SU-DHL-6 (cell line): ENCODE measurements around the gene UBE3B.

Experiments
- H2AFZ ChIP-seq: fragments of 200-600 bp; sonication (generic); 2 replicates; pipeline ENCODE4 v1.6.1; 2014; ENCODE audit warnings: low read depth, mild to moderate bottlenecking, moderate library complexity, mixed read lengths, antibody characterized with exemption, low read length; ENCODE audit not compliant: severe bottlenecking
- H3F3A ChIP-seq: fragments of 200-600 bp; shearing (Covaris generic); 2 replicates; pipeline ENCODE4 v1.6.0; 2016; ENCODE audit warnings: antibody characterized with exemption, mild to moderate bottlenecking; ENCODE audit not compliant: insufficient read depth
- H3K27ac ChIP-seq: fragments of 200-600 bp; sonication (generic); 2 replicates; pipeline ENCODE4 v1.5.1; 2016; ENCODE audit warnings: low read depth, mild to moderate bottlenecking, low read length, moderate library complexity, mixed read lengths
- H3K27me3 ChIP-seq: fragments of 200-600 bp; sonication (generic), shearing (Covaris generic); 2 replicates; pipeline ENCODE4 v1.6.0; 2014; ENCODE audit warnings: mild to moderate bottlenecking, low read length
- H3K36me3 ChIP-seq: fragments of 200-600 bp; sonication (generic); 2 replicates; pipeline ENCODE4 v1.6.1; 2014; ENCODE audit warnings: mild to moderate bottlenecking, low read length, mixed read lengths
- H3K4me2 ChIP-seq: fragments of 300-600, 200-600 bp; shearing (Covaris generic), sonication (generic); 2 replicates; pipeline ENCODE4 v1.6.0; 2014; ENCODE audit warnings: low read length, low read depth, mild to moderate bottlenecking; ENCODE audit not compliant: poor library complexity, severe bottlenecking
- H3K4me3 ChIP-seq: fragments of 200-600 bp; sonication (generic); 2 replicates; pipeline ENCODE4 v1.5.1; 2014; ENCODE audit warnings: antibody characterized with exemption, low read length, mild to moderate bottlenecking, mixed read lengths; ENCODE audit not compliant: insufficient read depth, poor library complexity, severe bottlenecking
- H3K79me2 ChIP-seq: fragments of 200-600 bp; sonication (generic); 2 replicates; pipeline ENCODE4 v1.6.1; 2014; ENCODE audit warnings: mild to moderate bottlenecking, low read length, moderate library complexity; ENCODE audit not compliant: insufficient read depth
- H3K9ac ChIP-seq: fragments of 200-600 bp; sonication (generic); 2 replicates; pipeline ENCODE4 v1.7.0; 2014; ENCODE audit warnings: mild to moderate bottlenecking, low read length
- H3K9me2 ChIP-seq: fragments of 200-600 bp; sonication (generic); replicated peaks from 2 replicates; pipeline ENCODE4 v1.6.1; 2014; ENCODE audit warnings: low read length; ENCODE audit not compliant: insufficient read depth
- H3K9me3 ChIP-seq: fragments of 200-600 bp; sonication (generic); 2 replicates; pipeline ENCODE4 v1.6.1; 2014; ENCODE audit warnings: low read length, mixed read lengths; ENCODE audit not compliant: insufficient read depth
- H4K20me1 ChIP-seq: fragments of 200-600 bp; sonication (generic); 2 replicates; pipeline ENCODE4 v1.6.1; 2014; ENCODE audit warnings: low read depth, mild to moderate bottlenecking, antibody characterized with exemption, low read length, moderate library complexity, mixed read lengths
- EZH2phosphoT487 ChIP-seq: fragments of 200-600 bp; sonication (generic), shearing (Covaris generic); conservative IDR thresholded peaks from 2 replicates; pipeline ENCODE4 v1.6.1; 2018; ENCODE audit warnings: mild to moderate bottlenecking, antibody characterized with exemption, low read length, moderate library complexity, mixed read lengths
- TF ChIP-seq, protein P1 (sequence below): fragments of 200-600 bp; sonication (generic); IDR thresholded peaks from one replicate; pipeline ENCODE4 v1.5.1; 2017; ENCODE audit warnings: antibody characterized with exemption, mild to moderate bottlenecking, low read length, moderate library complexity; ENCODE audit not compliant: insufficient read depth, poor library complexity, severe bottlenecking

UBE3B gene

GRCh38 chr12:109550281-109550680 is 72.8 kb downstream of the UBE3B start:
- Histone ChIP-seq H3K27me3 (no peaks in the 10 kb centered on the region), H3K9ac (no peak overlapping the region)

GRCh38 chr12:109551108-109551507 is 73.7 kb downstream of the UBE3B start:
- Histone ChIP-seq H3K27me3 (no peaks in the 10 kb centered on the region), H3K4me3 (no peak overlapping the region), H3F3A (no peaks in the 10 kb centered on the region), H3K4me2 (no peak overlapping the region), H3K9ac (no peak overlapping the region), H3K27ac (no peak overlapping the region), H3K9me3 (no peaks in the 10 kb centered on the region), H3K36me3 (no peaks in the 10 kb centered on the region), H3K9me2 (no peaks in the 10 kb centered on the region), H3K79me2 (no peaks in the 10 kb centered on the region), H2AFZ (no peak overlapping the region), H4K20me1 (no peaks in the 10 kb centered on the region)
- TF ChIP-seq, protein P1, sequence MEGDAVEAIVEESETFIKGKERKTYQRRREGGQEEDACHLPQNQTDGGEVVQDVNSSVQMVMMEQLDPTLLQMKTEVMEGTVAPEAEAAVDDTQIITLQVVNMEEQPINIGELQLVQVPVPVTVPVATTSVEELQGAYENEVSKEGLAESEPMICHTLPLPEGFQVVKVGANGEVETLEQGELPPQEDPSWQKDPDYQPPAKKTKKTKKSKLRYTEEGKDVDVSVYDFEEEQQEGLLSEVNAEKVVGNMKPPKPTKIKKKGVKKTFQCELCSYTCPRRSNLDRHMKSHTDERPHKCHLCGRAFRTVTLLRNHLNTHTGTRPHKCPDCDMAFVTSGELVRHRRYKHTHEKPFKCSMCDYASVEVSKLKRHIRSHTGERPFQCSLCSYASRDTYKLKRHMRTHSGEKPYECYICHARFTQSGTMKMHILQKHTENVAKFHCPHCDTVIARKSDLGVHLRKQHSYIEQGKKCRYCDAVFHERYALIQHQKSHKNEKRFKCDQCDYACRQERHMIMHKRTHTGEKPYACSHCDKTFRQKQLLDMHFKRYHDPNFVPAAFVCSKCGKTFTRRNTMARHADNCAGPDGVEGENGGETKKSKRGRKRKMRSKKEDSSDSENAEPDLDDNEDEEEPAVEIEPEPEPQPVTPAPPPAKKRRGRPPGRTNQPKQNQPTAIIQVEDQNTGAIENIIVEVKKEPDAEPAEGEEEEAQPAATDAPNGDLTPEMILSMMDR, result no peak
- no peak for TF ChIP-seq EZH2phosphoT487

More at GRCh38 chr12:109550281-109550680, 72.8 kb downstream of the UBE3B start:
- Histone ChIP-seq H3K79me2 (no peaks in the 10 kb centered on the region), H2AFZ (no peak overlapping the region), H3K27ac (no peak overlapping the region), H4K20me1 (no peaks in the 10 kb centered on the region), H3K9me3 (no peaks in the 10 kb centered on the region), H3K4me2 (no peak overlapping the region), H3F3A (no peaks in the 10 kb centered on the region), H3K36me3 (no peaks in the 10 kb centered on the region), H3K9me2 (no peaks in the 10 kb centered on the region), H3K4me3 (no peak overlapping the region)
- no peak for TF ChIP-seq EZH2phosphoT487
- TF ChIP-seq, protein P1, result no peak

- Histone ChIP-seq H2AFZ (no peak overlapping the region), H3F3A (no peaks in the 10 kb centered on the region), H3K9ac (no peak overlapping the region), H3K4me3 (no peak overlapping the region), H3K36me3 (no peaks in the 10 kb centered on the region), H3K9me3 (no peaks in the 10 kb centered on the region), H3K27ac (no peak overlapping the region), H3K27me3 (no peaks in the 10 kb centered on the region), H3K9me2 (no peaks in the 10 kb centered on the region), H3K4me2 (no peak overlapping the region), H3K79me2 (no peaks in the 10 kb centered on the region), H4K20me1 (no peaks in the 10 kb centered on the region)
- TF ChIP-seq, protein P1, result no peak
- no peak for TF ChIP-seq EZH2phosphoT487
Observed at GRCh38 chr12:109552971-109553370, 75.5 kb downstream of the UBE3B start.

- H3K79me2 ChIP-seq, result no peaks in the 10 kb centered on the region
- H3K9me2 ChIP-seq, result no peaks in the 10 kb centered on the region
- H3K9me3 ChIP-seq, result no peaks in the 10 kb centered on the region
- no peak overlapping the region for H2AFZ ChIP-seq
- no peaks in the 10 kb centered on the region for H3F3A ChIP-seq
- H3K4me2 ChIP-seq, result no peak overlapping the region
- H3K27me3 ChIP-seq, result no peaks in the 10 kb centered on the region
- H3K4me3 ChIP-seq, result no peak overlapping the region
- no peaks in the 10 kb centered on the region for H4K20me1 ChIP-seq
- no peak overlapping the region for H3K9ac ChIP-seq
- no peaks in the 10 kb centered on the region for H3K36me3 ChIP-seq
- no peak for TF ChIP-seq EZH2phosphoT487
- TF ChIP-seq, protein P1, result no peak
- H3K27ac ChIP-seq, result no peak overlapping the region
Observed at GRCh38 chr12:109553483-109553882, 76.0 kb downstream of the UBE3B start.
